Sigmoid colon (tissue), 7 donors: ENCODE results near the gene ARHGAP6. TPM values are rescaled to one million over a fixed set of nuclear protein-coding genes. Genes with fewer than 3 reads are reported as not detected.
"Not testable (repeated sequence)": the region's sequence is repeated elsewhere in the genome, so short reads cannot be mapped to it uniquely, and the experiment has no call there.

ENCODE experiments used
- DNase-seq: peaks from one replicate; pipeline ENCODE4 v3.0.0-alpha.2; 2019
- H3K27ac ChIP-seq, 4 donors: fragments of 200-600 bp; sonication (generic); one replicate each; pipeline ENCODE4 v1.5.1; 2016 to 2019; ENCODE audit warnings: mild to moderate bottlenecking in 1 of 4
- H3K27me3 ChIP-seq, 3 donors: fragments of 200-600 bp; sonication (generic); one replicate each; pipeline ENCODE4 v1.5.1; 2019; ENCODE audit warnings: mild to moderate bottlenecking in 1 of 3
- H3K36me3 ChIP-seq, 4 donors: fragments of 200-600 bp; sonication (generic); one replicate each; pipeline ENCODE4 v1.5.1; 2016 to 2019
- H3K4me1 ChIP-seq, 4 donors: fragments of 200-600 bp; sonication (generic); one replicate each; pipeline ENCODE4 v1.5.1; 2017 to 2019
- H3K4me3 ChIP-seq, 4 donors: fragments of 200-600 bp; sonication (generic); one replicate each; pipeline ENCODE4 v1.5.1; 2017 to 2019; ENCODE audit warnings: mild to moderate bottlenecking in 2 of 4, moderate library complexity in 1 of 4
- H3K9me3 ChIP-seq, 4 donors: fragments of 200-600 bp in 3 of 4; sonication (generic) in 3 of 4; one replicate each; pipeline versions ENCODE4 v1.5.1 to v1.6.1; 2013 to 2019
- EP300 ChIP-seq, 4 donors: sonication (generic); formaldehyde crosslinking; IDR thresholded peaks; one replicate each; pipeline ENCODE4 v1.6.1; 2017; ENCODE audit warnings: antibody characterized with exemption in 4 of 4
- POLR2A ChIP-seq, 2 donors: fragments of 450-650 bp; IDR thresholded peaks; one replicate each; pipeline ENCODE4 v1.6.1; 2016; ENCODE audit warnings: antibody characterized with exemption in 2 of 2, mild to moderate bottlenecking in 2 of 2, moderate library complexity in 2 of 2
- POLR2AphosphoS5 ChIP-seq, 4 donors: sonication (generic); formaldehyde crosslinking; IDR thresholded peaks; one replicate each; pipeline ENCODE4 v1.6.1; 2017; ENCODE audit warnings: antibody characterized with exemption in 4 of 4
- WGBS, 2 donors: extraction: QIAGEN DNeasy Blood & Tissue Kit; methylation state at CpG; one replicate each; pipeline ENCODE4 v1.1.7; 2013; 5-methylcytosine and 5-hydroxymethylcytosine counted together
- intact Hi-C: fragments of 100-400 bp; cut with DNase I; formaldehyde crosslinking; loops from one replicate; pipeline ENCODE4 v1.15.1; 2023
- polyA plus RNA-seq, 3 donors: library from polyadenylated mRNA; stranded (reverse); fragments of 200-250 nt; gene quantifications; one replicate each; pipeline ENCODE4 v1.2.3, GENCODE V29; 2013
- total RNA-seq, 4 donors: library from RNA; depleted of rRNA; stranded (reverse); fragments of >200 nt; gene quantifications; one replicate each; pipeline ENCODE4 v1.1.0, GENCODE V29; 2016
- TF ChIP-seq, protein P1 (sequence below), 4 experiments: fragments of 450-650 bp in 3 of 4; fragments of 200-600 bp in 1 of 4; IDR thresholded peaks; one replicate each; pipeline ENCODE4 v1.5.1; 2016 to 2019; ENCODE audit warnings: antibody characterized with exemption in 4 of 4, mild to moderate bottlenecking in 3 of 4, moderate library complexity in 2 of 4
- donor health status: healthy with polysubstance abuse.
- donor health status: Bipolar disorder and iron deficiency.
- donor health status: healthy.

The ARHGAP6 gene
- total and polyA plus RNA-seq, 7 donors, result 1.4 to 47.6 (median 36.2) TPM

DNA sequence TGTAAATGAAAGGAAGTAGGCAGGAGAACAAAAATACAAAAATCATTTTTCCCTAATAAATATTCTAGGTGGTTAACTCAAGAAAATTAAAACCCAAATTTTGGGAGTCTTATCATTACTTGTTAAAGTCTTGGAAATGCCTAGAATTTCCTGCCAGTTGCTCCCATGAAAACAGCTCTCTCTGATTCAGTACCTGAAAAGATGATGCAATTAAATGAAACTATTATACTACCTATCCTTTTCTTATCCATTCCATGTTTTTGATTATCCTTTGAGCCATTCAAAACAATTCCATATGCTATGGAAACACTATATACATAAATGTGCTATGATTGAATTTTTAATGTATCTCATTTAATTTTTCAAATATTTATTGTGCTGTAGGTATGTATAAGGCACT, 423.0 kb downstream of the ARHGAP6 start:
- DNase-seq, result no peak
- Histone ChIP-seq H3K9me3 (no peaks in the 10 kb centered on the region), H3K27ac (no peak overlapping the region), H3K36me3 (no peaks in the 10 kb centered on the region), H3K4me1 (peaks cover 0 to 32% (median 2%) of the 10 kb centered on the region in 4 donors), H3K27me3 (no peaks in the 10 kb centered on the region), H3K4me3 (no peak overlapping the region)
- intact Hi-C loops, result no loop called here
- TF ChIP-seq, protein P1, sequence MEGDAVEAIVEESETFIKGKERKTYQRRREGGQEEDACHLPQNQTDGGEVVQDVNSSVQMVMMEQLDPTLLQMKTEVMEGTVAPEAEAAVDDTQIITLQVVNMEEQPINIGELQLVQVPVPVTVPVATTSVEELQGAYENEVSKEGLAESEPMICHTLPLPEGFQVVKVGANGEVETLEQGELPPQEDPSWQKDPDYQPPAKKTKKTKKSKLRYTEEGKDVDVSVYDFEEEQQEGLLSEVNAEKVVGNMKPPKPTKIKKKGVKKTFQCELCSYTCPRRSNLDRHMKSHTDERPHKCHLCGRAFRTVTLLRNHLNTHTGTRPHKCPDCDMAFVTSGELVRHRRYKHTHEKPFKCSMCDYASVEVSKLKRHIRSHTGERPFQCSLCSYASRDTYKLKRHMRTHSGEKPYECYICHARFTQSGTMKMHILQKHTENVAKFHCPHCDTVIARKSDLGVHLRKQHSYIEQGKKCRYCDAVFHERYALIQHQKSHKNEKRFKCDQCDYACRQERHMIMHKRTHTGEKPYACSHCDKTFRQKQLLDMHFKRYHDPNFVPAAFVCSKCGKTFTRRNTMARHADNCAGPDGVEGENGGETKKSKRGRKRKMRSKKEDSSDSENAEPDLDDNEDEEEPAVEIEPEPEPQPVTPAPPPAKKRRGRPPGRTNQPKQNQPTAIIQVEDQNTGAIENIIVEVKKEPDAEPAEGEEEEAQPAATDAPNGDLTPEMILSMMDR (IDR thresholded peaks at IDR 0.05), result no peak
- no peak for TF ChIP-seq EP300 (IDR thresholded peaks at IDR 0.05)
- no peak for TF ChIP-seq POLR2AphosphoS5 (IDR thresholded peaks at IDR 0.05)
- TF ChIP-seq POLR2A (IDR thresholded peaks at IDR 0.05), result no peak

DNA sequence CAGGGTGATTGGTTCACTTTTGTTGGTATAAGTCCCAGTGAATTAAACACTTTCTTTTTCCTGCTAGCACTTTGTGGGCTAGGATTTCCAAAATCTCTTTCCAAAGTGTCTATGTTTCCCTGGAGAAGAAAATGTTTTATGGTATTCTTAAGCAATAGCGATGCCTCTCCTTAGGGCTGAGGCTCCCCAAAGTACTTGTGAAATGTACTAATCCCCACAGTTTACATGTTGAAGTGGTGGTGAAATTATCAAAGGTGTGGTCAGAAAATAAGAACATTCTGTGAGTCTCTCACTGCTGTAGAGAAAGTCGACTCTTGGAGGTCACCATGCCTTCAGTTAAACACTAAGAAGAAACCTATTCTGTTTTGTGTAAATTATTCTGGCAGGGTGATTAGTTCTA, 424.0 kb downstream of the ARHGAP6 start:
- peaks cover 0 to 32% (median 2%) of the 10 kb centered on the region in 4 donors for H3K4me1 ChIP-seq
- no peak overlapping the region for H3K4me3 ChIP-seq
- H3K9me3 ChIP-seq, result no peaks in the 10 kb centered on the region
- WGBS, 2 donors, result 74 to 78% methylated on average over 2 of the region's 2 CpGs
- no peak for DNase-seq
- intact Hi-C loops, result no loop called here
- no peaks in the 10 kb centered on the region for H3K27me3 ChIP-seq
- no peaks in the 10 kb centered on the region for H3K36me3 ChIP-seq
- TF ChIP-seq POLR2AphosphoS5 (IDR thresholded peaks at IDR 0.05) (peak in 1 of 4 donors; percentile 21), EP300 (IDR thresholded peaks at IDR 0.05) (no peak), POLR2A (IDR thresholded peaks at IDR 0.05) (no peak)
- TF ChIP-seq, protein P1 (IDR thresholded peaks at IDR 0.05), result no peak
- H3K27ac ChIP-seq, result no peak overlapping the region

DNA sequence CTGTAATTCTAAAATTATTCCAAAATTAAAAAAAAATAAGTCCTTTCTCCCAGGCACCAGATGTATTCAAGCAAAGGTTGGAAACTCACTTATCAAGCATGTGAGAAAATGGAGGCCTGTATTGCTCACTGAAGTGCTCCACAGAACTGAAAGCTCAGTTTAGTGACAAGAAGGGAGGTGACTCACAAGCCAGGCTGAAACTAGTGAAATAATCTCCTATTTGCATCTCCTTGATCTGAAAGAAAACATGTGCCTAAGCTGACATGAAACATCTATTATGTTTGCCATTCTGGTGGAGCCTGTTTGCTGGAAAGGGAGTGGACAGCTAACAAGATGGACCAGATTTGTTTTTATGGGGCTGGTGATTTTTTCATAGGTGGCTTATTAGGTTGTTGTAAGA, 426.5 kb downstream of the ARHGAP6 start:
- intact Hi-C loops, result no loop called here
- H3K27me3 ChIP-seq, result no peaks in the 10 kb centered on the region
- TF ChIP-seq POLR2AphosphoS5 (IDR thresholded peaks at IDR 0.05) (peak in 1 of 4 donors; percentile 33), POLR2A (IDR thresholded peaks at IDR 0.05) (no peak), EP300 (IDR thresholded peaks at IDR 0.05) (no peak)
- no peak overlapping the region for H3K27ac ChIP-seq
- no peaks in the 10 kb centered on the region for H3K9me3 ChIP-seq
- no peaks in the 10 kb centered on the region for H3K36me3 ChIP-seq
- H3K4me1 ChIP-seq, result peaks cover 0 to 12% (median 2%) of the 10 kb centered on the region in 4 donors
- H3K4me3 ChIP-seq, result no peak overlapping the region
- no peak for DNase-seq

DNA sequence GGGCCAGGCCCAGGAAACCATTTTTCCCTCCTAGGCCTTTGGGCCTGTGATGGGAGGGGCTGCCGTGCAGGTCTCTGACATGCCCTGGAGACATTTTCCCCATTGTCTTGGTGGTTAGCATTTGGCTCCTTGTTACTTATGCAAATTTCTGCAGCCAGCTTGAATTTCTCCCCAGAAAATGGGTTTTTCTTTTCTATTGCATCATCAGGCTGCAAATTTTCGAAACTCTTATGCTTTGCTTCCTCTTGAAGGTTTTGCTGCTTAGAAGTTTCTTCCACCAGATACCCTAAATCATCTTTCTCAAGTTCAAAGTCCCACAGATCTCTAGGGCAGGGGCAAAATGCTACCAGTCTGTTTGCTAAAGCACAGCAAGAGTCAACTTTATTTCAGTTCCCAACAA, 430.3 kb downstream of the ARHGAP6 start:
- WGBS, 2 donors, result 84 to 94% methylated on average over 2 of the region's 2 CpGs
- H3K27ac ChIP-seq, H3K27me3 ChIP-seq, H3K4me3 ChIP-seq, H3K36me3 ChIP-seq, H3K9me3 ChIP-seq, DNase-seq, intact Hi-C loops, H3K4me1 ChIP-seq: not testable (repeated sequence)

DNA sequence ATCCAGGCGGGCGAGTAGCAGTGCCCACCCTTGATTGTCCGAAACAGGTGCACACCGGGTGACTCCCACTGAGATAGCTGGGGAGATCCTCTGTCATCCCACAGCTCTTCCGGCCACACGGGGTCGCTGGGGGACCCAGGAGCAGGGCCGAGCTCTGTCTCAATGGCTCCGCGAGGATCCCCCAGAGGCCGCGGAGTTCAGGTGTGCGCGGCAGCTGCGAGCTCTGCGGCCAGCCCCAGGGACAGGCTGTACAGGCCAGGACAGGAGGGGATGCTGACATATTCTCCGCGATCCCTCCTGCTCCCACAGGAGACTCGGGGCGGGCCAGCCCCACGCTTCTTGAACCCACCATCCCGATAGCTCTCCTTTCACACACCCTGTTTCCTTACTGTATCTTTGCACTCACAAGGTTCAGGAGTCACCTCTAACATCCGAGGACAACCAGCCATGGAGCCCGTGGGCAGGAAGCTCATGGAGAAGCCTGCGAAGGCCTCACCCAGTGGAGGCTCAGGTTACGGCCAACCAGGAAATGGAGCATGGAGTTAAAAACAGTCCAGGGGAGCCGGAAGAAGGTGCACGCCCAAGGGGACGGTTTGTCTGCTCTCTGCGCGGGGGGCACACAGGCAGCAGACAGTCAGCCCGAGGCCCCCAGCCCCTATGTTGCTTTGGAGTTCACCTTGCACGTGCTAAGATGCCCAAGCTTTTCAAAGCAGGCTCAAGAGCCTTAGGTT, 450.4 kb downstream of the ARHGAP6 start:
- Histone ChIP-seq H3K36me3 (no peaks in the 10 kb centered on the region), H3K4me1 (no peaks in the 10 kb centered on the region), H3K4me3 (no peak overlapping the region), H3K9me3 (no peaks in the 10 kb centered on the region), H3K27me3 (no peaks in the 10 kb centered on the region), H3K27ac (no peak overlapping the region)
- DNase-seq, result no peak
- intact Hi-C loops, result no loop called here
- no peak for TF ChIP-seq POLR2A (IDR thresholded peaks at IDR 0.05)
- TF ChIP-seq, protein P1 (IDR thresholded peaks at IDR 0.05), result no peak
- TF ChIP-seq POLR2AphosphoS5 (IDR thresholded peaks at IDR 0.05), result no peak
- no peak for TF ChIP-seq EP300 (IDR thresholded peaks at IDR 0.05)
- WGBS, 2 donors, result 91 to 96% methylated on average over 33 of the region's 33 CpGs
